ENCODE results near the gene TNXB.
A peak's percentile ranks its signal among the peaks of the same experiment; 100 is the strongest.

The TNXB gene

DNA sequence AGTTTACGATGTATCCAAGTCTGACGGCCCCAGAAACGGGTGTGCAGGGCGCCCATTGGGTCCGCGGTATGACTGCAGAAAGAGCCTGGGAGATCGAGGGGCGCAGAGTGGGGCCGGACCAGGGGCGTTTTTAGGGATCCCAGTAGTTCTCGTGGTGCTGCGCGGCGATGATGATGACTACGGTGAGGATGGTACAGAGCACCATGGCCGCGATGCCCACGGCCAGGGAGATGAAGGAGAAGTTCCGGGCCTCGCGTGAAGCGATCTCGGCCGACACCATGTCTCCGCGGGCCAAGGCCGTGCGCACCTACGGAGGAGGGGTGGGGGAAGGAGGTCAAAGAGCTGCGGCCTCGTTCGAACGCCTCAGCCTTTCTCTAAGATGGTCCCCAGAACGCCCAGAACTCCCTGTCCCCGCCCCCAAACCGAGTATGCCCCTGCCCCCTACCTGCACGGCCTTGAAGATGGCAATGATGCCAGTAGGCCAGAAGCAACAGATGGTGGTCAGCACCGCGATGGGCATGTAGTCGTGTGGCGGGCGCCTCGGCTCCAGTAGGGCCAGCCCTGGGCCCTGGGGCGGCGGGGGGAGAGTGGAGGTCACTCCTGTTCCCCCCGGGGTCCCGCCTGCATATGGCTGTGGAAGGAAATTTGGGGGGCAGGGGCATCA, 40.1 kb upstream of the TNXB start:
- H3K18ac ChIP-seq (ENCODE audit: low read length): no peak overlapping the region
- no peaks in the 10 kb centered on the region for H3K36me3 ChIP-seq (ENCODE audit: control insufficient read depth in 1 of 2, insufficient read depth in 2 of 2, low read length in 2 of 2)
- H3K9me3 ChIP-seq (ENCODE audit: insufficient read depth, low read depth, low read length): peaks cover 3% of the 10 kb centered on the region
- no peak overlapping the region for H2AK5ac ChIP-seq (ENCODE audit: low read length)
- no peak overlapping the region for H2BK5ac ChIP-seq (ENCODE audit: low read depth, low read length, poor library complexity)
- H3K23ac ChIP-seq (ENCODE audit: low read length): no peak overlapping the region
- no peak for DNase-seq
- no peak overlapping the region for H3K4ac ChIP-seq (ENCODE audit: low read depth, low read length)
- H2AFZ ChIP-seq (ENCODE audit: insufficient read depth, low read length, poor library complexity): no peak overlapping the region
- H2BK120ac ChIP-seq (ENCODE audit: insufficient read depth, low read length, poor library complexity): no peak overlapping the region
- peaks cover 20% of the 10 kb centered on the region for H3K27me3 ChIP-seq (ENCODE audit: insufficient read depth, low read length)
- H3K9ac ChIP-seq (ENCODE audit: low read length): no peak overlapping the region
- H3K4me2 ChIP-seq (ENCODE audit: low read length): no peak overlapping the region
- peaks cover 8% of the 10 kb centered on the region in 2 experiments for H3K4me1 ChIP-seq (ENCODE audit: control insufficient read depth in 1 of 2, insufficient read depth in 2 of 2, low read length in 2 of 2)
- H3K79me2 ChIP-seq (ENCODE audit: control insufficient read depth, insufficient read depth, low read length, poor library complexity): peaks cover 11% of the 10 kb centered on the region
- peaks cover 16% of the 10 kb centered on the region for H3K79me1 ChIP-seq (ENCODE audit: low read length)
- no peak overlapping the region for H4K91ac ChIP-seq (ENCODE audit: low read depth, low read length)
- no peak overlapping the region for H2BK12ac ChIP-seq (ENCODE audit: low read length)
- no peak overlapping the region for H3K27ac ChIP-seq (ENCODE audit: low read depth, low read length)
- no peak overlapping the region for H4K12ac ChIP-seq (ENCODE audit: low read depth, low read length)
- no peak overlapping the region for H3K14ac ChIP-seq (ENCODE audit: low read length)
- H3K4me3 ChIP-seq (ENCODE audit: low read depth, low read length): no peak overlapping the region
- H4K8ac ChIP-seq (ENCODE audit: low read depth, low read length): no peak overlapping the region
- no CpG with 5 or more reads among the region's 47 CpGs for WGBS (ENCODE audit: extremely low coverage, insufficient coverage, insufficient read length)

- Histone ChIP-seq H4K12ac (ENCODE audit: low read depth, low read length) (no peak overlapping the region), H3K18ac (ENCODE audit: low read length) (no peak overlapping the region), H4K91ac (ENCODE audit: low read depth, low read length) (no peak overlapping the region), H3K79me2 (ENCODE audit: control insufficient read depth, insufficient read depth, low read length, poor library complexity) (peaks cover 5% of the 10 kb centered on the region), H2AK5ac (ENCODE audit: low read length) (no peak overlapping the region), H3K79me1 (ENCODE audit: low read length) (peaks cover 10% of the 10 kb centered on the region), H4K8ac (ENCODE audit: low read depth, low read length) (no peak overlapping the region), H3K23ac (ENCODE audit: low read length) (no peak overlapping the region), H3K9me3 (ENCODE audit: insufficient read depth, low read depth, low read length) (peaks cover 3% of the 10 kb centered on the region), H2BK12ac (ENCODE audit: low read length) (no peak overlapping the region), H3K27ac (ENCODE audit: low read depth, low read length) (no peak overlapping the region), H3K4me2 (ENCODE audit: low read length) (no peak overlapping the region), H3K27me3 (ENCODE audit: insufficient read depth, low read length) (peaks cover 20% of the 10 kb centered on the region), H3K4ac (ENCODE audit: low read depth, low read length) (no peak overlapping the region), H3K14ac (ENCODE audit: low read length) (no peak overlapping the region), H3K4me3 (ENCODE audit: low read depth, low read length) (no peak overlapping the region), H3K4me1 (ENCODE audit: control insufficient read depth in 1 of 2, insufficient read depth in 2 of 2, low read length in 2 of 2) (peaks cover 8% of the 10 kb centered on the region in 2 experiments), H2BK5ac (ENCODE audit: low read depth, low read length, poor library complexity) (no peak overlapping the region), H2AFZ (ENCODE audit: insufficient read depth, low read length, poor library complexity) (no peak overlapping the region), H3K9ac (ENCODE audit: low read length) (no peak overlapping the region), H3K36me3 (ENCODE audit: control insufficient read depth in 1 of 2, insufficient read depth in 2 of 2, low read length in 2 of 2) (no peaks in the 10 kb centered on the region), H2BK120ac (ENCODE audit: insufficient read depth, low read length, poor library complexity) (no peak overlapping the region)
- no CpG with 5 or more reads among the region's 39 CpGs for WGBS (ENCODE audit: extremely low coverage, insufficient coverage, insufficient read length)
- DNase-seq: peak in 1 of 2 donors; percentile 28
Observed at GRCh38 chr6:32148289-32149091, 39.4 kb upstream of the TNXB start.

- Histone ChIP-seq H3K23ac (ENCODE audit: low read length) (no peak overlapping the region), H2BK5ac (ENCODE audit: low read depth, low read length, poor library complexity) (no peak overlapping the region), H2AFZ (ENCODE audit: insufficient read depth, low read length, poor library complexity) (no peak overlapping the region), H2AK5ac (ENCODE audit: low read length) (no peak overlapping the region), H3K4ac (ENCODE audit: low read depth, low read length) (no peak overlapping the region), H3K27ac (ENCODE audit: low read depth, low read length) (no peak overlapping the region), H3K27me3 (ENCODE audit: insufficient read depth, low read length) (peaks cover 20% of the 10 kb centered on the region), H3K9ac (ENCODE audit: low read length) (no peak overlapping the region), H3K18ac (ENCODE audit: low read length) (no peak overlapping the region), H3K9me3 (ENCODE audit: insufficient read depth, low read depth, low read length) (peaks cover 3% of the 10 kb centered on the region), H3K4me2 (ENCODE audit: low read length) (no peak overlapping the region), H3K79me1 (ENCODE audit: low read length) (peaks cover 2% of the 10 kb centered on the region), H3K14ac (ENCODE audit: low read length) (no peak overlapping the region), H3K36me3 (ENCODE audit: control insufficient read depth in 1 of 2, insufficient read depth in 2 of 2, low read length in 2 of 2) (no peaks in the 10 kb centered on the region), H4K91ac (ENCODE audit: low read depth, low read length) (no peak overlapping the region), H2BK12ac (ENCODE audit: low read length) (no peak overlapping the region), H3K4me3 (ENCODE audit: low read depth, low read length) (no peak overlapping the region), H3K79me2 (ENCODE audit: control insufficient read depth, insufficient read depth, low read length, poor library complexity) (no peaks in the 10 kb centered on the region), H4K8ac (ENCODE audit: low read depth, low read length) (no peak overlapping the region), H4K12ac (ENCODE audit: low read depth, low read length) (no peak overlapping the region), H3K4me1 (ENCODE audit: control insufficient read depth in 1 of 2, insufficient read depth in 2 of 2, low read length in 2 of 2) (peaks cover 5 to 7% of the 10 kb centered on the region in 2 experiments), H2BK120ac (ENCODE audit: insufficient read depth, low read length, poor library complexity) (no peak overlapping the region)
- no peak for DNase-seq
- WGBS (ENCODE audit: extremely low coverage, insufficient coverage, insufficient read length): no CpG with 5 or more reads among the region's 4 CpGs
Observed at GRCh38 chr6:32147401-32148132, 38.4 kb upstream of the TNXB start.

- Histone ChIP-seq H4K8ac (ENCODE audit: low read depth, low read length) (no peak overlapping the region), H3K14ac (ENCODE audit: low read length) (no peak overlapping the region), H2AFZ (ENCODE audit: insufficient read depth, low read length, poor library complexity) (no peak overlapping the region), H3K9ac (ENCODE audit: low read length) (no peak overlapping the region), H3K27me3 (ENCODE audit: insufficient read depth, low read length) (peaks cover 16% of the 10 kb centered on the region), H3K79me1 (ENCODE audit: low read length) (no peaks in the 10 kb centered on the region), H3K9me3 (ENCODE audit: insufficient read depth, low read depth, low read length) (peaks cover 3% of the 10 kb centered on the region), H3K4me1 (ENCODE audit: control insufficient read depth in 1 of 2, insufficient read depth in 2 of 2, low read length in 2 of 2) (peaks cover 0 to 2% of the 10 kb centered on the region in 2 experiments), H3K4me2 (ENCODE audit: low read length) (no peak overlapping the region), H3K4ac (ENCODE audit: low read depth, low read length) (no peak overlapping the region), H3K27ac (ENCODE audit: low read depth, low read length) (no peak overlapping the region), H2BK12ac (ENCODE audit: low read length) (no peak overlapping the region), H3K79me2 (ENCODE audit: control insufficient read depth, insufficient read depth, low read length, poor library complexity) (no peaks in the 10 kb centered on the region), H3K23ac (ENCODE audit: low read length) (no peak overlapping the region), H2BK120ac (ENCODE audit: insufficient read depth, low read length, poor library complexity) (no peak overlapping the region), H4K91ac (ENCODE audit: low read depth, low read length) (no peak overlapping the region), H4K12ac (ENCODE audit: low read depth, low read length) (no peak overlapping the region), H2BK5ac (ENCODE audit: low read depth, low read length, poor library complexity) (no peak overlapping the region), H3K18ac (ENCODE audit: low read length) (no peak overlapping the region), H3K36me3 (ENCODE audit: control insufficient read depth in 1 of 2, insufficient read depth in 2 of 2, low read length in 2 of 2) (no peaks in the 10 kb centered on the region), H2AK5ac (ENCODE audit: low read length) (no peak overlapping the region), H3K4me3 (ENCODE audit: low read depth, low read length) (no peak overlapping the region)
- WGBS (ENCODE audit: extremely low coverage, insufficient coverage, insufficient read length): no CpG with 5 or more reads among the region's 4 CpGs
- DNase-seq: no peak
Observed at GRCh38 chr6:32146687-32147086, 37.5 kb upstream of the TNXB start.
